Measurements from ENCODE around the gene SGSH. TPM values are rescaled to one million over a fixed set of nuclear protein-coding genes. Genes with fewer than 3 reads are reported as not detected.

SGSH gene
- total and polyA plus RNA-seq, 3 donors from 2014 or later = 19.8 to 50.3 (median 29.7) TPM

DNA sequence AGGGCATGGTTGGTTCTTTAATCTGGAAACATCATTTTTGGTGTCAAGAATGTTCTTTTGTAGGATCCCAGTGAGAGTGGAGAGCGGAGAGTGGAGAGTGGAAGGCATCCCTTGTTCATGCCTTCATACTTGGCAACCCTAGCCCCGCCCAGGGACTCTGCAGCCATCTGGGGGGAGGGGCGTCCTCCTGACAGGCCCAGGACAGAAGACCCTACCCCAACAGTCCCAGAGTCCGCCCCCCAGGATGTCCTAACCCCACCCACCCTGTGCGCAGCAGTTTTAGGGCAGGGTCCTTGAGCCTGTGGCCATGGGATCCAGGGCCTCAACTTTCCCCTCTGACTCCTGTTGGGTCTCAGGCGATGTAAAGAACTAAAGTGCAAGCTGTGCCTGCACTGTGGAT, 4.5 kb upstream of the SGSH start:
- intact Hi-C loops (cut with DNase I; ENCODE audit: low total_unique reads) = no loop called here

GRCh38 chr17:80223838-80224497, 3.8 kb upstream of the SGSH start:
- H3K27ac ChIP-seq = no peak overlapping the region
- no peak for DNase-seq
- no peak for TF ChIP-seq POLR2A (IDR thresholded peaks at IDR 0.05)
- TF ChIP-seq, protein P1, sequence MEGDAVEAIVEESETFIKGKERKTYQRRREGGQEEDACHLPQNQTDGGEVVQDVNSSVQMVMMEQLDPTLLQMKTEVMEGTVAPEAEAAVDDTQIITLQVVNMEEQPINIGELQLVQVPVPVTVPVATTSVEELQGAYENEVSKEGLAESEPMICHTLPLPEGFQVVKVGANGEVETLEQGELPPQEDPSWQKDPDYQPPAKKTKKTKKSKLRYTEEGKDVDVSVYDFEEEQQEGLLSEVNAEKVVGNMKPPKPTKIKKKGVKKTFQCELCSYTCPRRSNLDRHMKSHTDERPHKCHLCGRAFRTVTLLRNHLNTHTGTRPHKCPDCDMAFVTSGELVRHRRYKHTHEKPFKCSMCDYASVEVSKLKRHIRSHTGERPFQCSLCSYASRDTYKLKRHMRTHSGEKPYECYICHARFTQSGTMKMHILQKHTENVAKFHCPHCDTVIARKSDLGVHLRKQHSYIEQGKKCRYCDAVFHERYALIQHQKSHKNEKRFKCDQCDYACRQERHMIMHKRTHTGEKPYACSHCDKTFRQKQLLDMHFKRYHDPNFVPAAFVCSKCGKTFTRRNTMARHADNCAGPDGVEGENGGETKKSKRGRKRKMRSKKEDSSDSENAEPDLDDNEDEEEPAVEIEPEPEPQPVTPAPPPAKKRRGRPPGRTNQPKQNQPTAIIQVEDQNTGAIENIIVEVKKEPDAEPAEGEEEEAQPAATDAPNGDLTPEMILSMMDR (IDR thresholded peaks at IDR 0.05) = no peak
- no peak overlapping the region for H3K4me3 ChIP-seq
- 87 to 92% methylated on average over 11 of the region's 11 CpGs for WGBS, 2 donors
- no peaks in the 10 kb centered on the region for H3K27me3 ChIP-seq
- intact Hi-C loops (cut with DNase I; ENCODE audit: low total_unique reads) = no loop called here
- H3K4me1 ChIP-seq = peaks cover 12% of the 10 kb centered on the region
- H3K36me3 ChIP-seq (ENCODE audit: low read depth, missing control alignments) = no peaks in the 10 kb centered on the region
- H3K9me3 ChIP-seq = no peaks in the 10 kb centered on the region

More for the DNA sequence above, 4.5 kb upstream of the SGSH start:
- H3K4me1 ChIP-seq = peaks cover 6% of the 10 kb centered on the region
- no peak for DNase-seq
- no peak overlapping the region for H3K27ac ChIP-seq
- H3K27me3 ChIP-seq = no peaks in the 10 kb centered on the region
- 86 to 93% methylated on average over 6 of the region's 6 CpGs for WGBS, 2 donors
- no peak overlapping the region for H3K4me3 ChIP-seq
- no peaks in the 10 kb centered on the region for H3K36me3 ChIP-seq (ENCODE audit: low read depth, missing control alignments)
- no peaks in the 10 kb centered on the region for H3K9me3 ChIP-seq
- TF ChIP-seq, protein P1 (IDR thresholded peaks at IDR 0.05) = no peak
- TF ChIP-seq POLR2A (IDR thresholded peaks at IDR 0.05) = no peak

DNA sequence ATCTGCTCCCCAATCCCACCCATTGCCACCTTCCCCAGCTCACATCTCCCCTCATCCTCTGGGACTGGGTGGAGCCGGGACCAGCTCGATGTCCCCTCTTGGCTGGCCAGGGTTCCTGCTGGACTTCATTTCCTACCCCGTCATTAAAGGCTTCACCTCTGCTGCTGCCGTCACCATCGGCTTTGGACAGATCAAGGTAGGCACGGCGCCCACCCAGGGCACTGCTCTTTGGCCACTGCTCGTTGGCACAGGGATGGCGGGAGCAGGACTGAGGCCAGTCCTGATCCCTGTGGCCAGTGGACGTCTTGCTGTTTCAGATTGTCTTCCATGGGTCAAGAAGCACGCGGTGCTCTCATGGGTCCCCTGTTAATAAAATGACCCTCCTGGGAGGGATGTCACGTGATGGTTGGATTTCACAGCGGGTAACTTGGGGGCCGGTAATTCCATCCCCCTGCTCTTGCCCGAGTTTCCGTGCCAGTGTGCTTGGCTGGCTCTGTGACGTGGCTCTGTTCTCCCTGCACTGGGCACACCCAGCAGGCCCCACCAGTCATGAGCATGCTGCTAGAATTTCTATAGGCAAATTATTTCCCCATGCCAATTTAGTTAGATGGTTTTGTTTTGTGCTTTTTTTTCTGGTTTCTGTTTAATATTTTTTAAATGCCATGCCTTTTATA, 3.1 kb upstream of the SGSH start:
- H3K27ac ChIP-seq = no peak overlapping the region
- H3K4me3 ChIP-seq = no peak overlapping the region
- TF ChIP-seq POLR2A (IDR thresholded peaks at IDR 0.05) = no peak
- TF ChIP-seq, protein P1 (IDR thresholded peaks at IDR 0.05) = no peak
- no peak for DNase-seq
- intact Hi-C loops (cut with DNase I; ENCODE audit: low total_unique reads) = no loop called here
- whole genome bisulfite sequencing, 2 donors = 92 to 96% methylated on average over 18 of the region's 18 CpGs
- H3K27me3 ChIP-seq = no peaks in the 10 kb centered on the region
- no peaks in the 10 kb centered on the region for H3K36me3 ChIP-seq (ENCODE audit: low read depth, missing control alignments)
- peaks cover 12% of the 10 kb centered on the region for H3K4me1 ChIP-seq
- no peaks in the 10 kb centered on the region for H3K9me3 ChIP-seq

DNA sequence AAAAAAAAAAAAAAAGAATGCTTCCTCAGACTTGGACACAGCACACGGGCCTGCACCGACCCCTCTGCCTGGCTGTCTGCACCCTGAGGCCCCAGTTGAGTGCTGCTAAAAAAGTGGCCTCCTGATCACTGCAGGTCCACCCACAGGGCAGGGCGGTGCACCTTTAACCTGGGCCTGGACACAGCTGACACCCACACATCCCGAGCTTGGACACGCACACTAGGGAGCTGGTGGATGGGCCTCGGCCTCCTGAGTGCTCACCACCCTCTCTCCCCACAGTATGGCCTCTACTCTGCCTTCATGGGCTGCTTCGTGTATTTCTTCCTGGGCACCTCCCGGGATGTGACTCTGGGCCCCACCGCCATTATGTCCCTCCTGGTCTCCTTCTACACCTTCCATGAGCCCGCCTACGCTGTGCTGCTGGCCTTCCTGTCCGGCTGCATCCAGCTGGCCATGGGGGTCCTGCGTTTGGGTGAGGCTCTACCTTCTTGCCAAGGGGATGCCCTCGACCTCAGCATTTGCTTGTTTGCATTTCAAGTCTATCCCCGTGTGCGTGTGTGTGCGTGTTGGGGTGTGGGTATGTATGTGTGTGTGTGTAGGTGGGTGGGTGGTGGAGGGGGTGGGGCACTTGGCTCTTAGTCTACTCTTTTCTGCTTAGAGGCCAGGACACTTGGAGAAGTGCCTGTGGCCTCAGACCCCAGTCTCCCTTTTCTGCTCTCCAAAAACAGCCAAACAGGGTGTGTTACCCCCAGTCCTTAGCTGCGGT, 2.4 kb upstream of the SGSH start:
- Histone ChIP-seq H3K4me1 (peaks cover 12% of the 10 kb centered on the region), H3K4me3 (no peak overlapping the region), H3K36me3 (ENCODE audit: low read depth, missing control alignments) (no peaks in the 10 kb centered on the region), H3K9me3 (no peaks in the 10 kb centered on the region), H3K27me3 (no peaks in the 10 kb centered on the region), H3K27ac (no peak overlapping the region)
- no peak for TF ChIP-seq POLR2A (IDR thresholded peaks at IDR 0.05)
- TF ChIP-seq, protein P1 (IDR thresholded peaks at IDR 0.05) = no peak
- no peak for DNase-seq
- intact Hi-C loops (cut with DNase I; ENCODE audit: low total_unique reads) = no loop called here
- WGBS, 2 donors = 86 to 91% methylated on average over 17 to 18 of the region's 18 CpGs

Measured in testis (tissue), 3 donors.